K562 (cell line): ENCODE results near the gene SGPL1.

Experiments
- KLF13 ChIP-seq: fragments of 450-650 bp; IDR thresholded peaks from 2 replicates; pipeline ENCODE4 v1.6.1; 2016; ENCODE audit warnings: missing genetic modification characterization, low read depth, mild to moderate bottlenecking, missing compliant biosample characterization, moderate library complexity, borderline replicate concordance
- TRIM24 ChIP-seq, 2 experiments: fragments of 450-650 bp; IDR thresholded peaks; 2 replicates each; pipeline ENCODE4 v1.6.1; 2016

- TF ChIP-seq TRIM24 (IDR thresholded peaks at IDR 0.05) (no peak), KLF13 (no peak)
Observed at GRCh38 chr10:70853038-70853437, 37.3 kb downstream of the SGPL1 start.
